VCaP (cell line): ENCODE results near the gene COL6A2.

ENCODE experiments used
- H3K27ac ChIP-seq: fragments of 450-650 bp; 2 replicates; pipeline ENCODE4 v1.5.1; 2017
- CTCF ChIP-seq: fragments of 450-650 bp; conservative IDR thresholded peaks from 2 replicates; pipeline ENCODE4 v1.5.1; 2017; ENCODE audit warnings: mild to moderate bottlenecking, moderate library complexity

The COL6A2 gene

GRCh38 chr21:46129846-46130651 lies 32.1 kb downstream of the COL6A2 start:
- no peak for TF ChIP-seq CTCF
- no peak overlapping the region for H3K27ac ChIP-seq

- no peak overlapping the region for H3K27ac ChIP-seq
- no peak for TF ChIP-seq CTCF
These were observed 33.1 kb downstream of the COL6A2 start for GRCh38 chr21:46130831-46131587.

- H3K27ac ChIP-seq, result no peak overlapping the region
- TF ChIP-seq CTCF, result no peak
These were observed 33.6 kb downstream of the COL6A2 start for GRCh38 chr21:46131588-46131837.

GRCh38 chr21:46131838-46132651 lies 34.1 kb downstream of the COL6A2 start:
- TF ChIP-seq CTCF, result no peak

GRCh38 chr21:46135782-46136395 lies 38.0 kb downstream of the COL6A2 start:
- TF ChIP-seq CTCF, result no peak
- no peak overlapping the region for H3K27ac ChIP-seq

More at GRCh38 chr21:46131838-46132651, 34.1 kb downstream of the COL6A2 start:
- no peak overlapping the region for H3K27ac ChIP-seq

- H3K27ac ChIP-seq, result no peak overlapping the region
- TF ChIP-seq CTCF, result no peak
These were observed 38.9 kb downstream of the COL6A2 start for GRCh38 chr21:46136739-46137349.
